GM21529 (cell line): ENCODE results near the gene TBL3.
"Not testable (repeated sequence)": the region's sequence is repeated elsewhere in the genome, so short reads cannot be mapped to it uniquely, and the experiment has no call there.

Experiments
- ATAC-seq: cut with Tn5 transposase; IDR thresholded peaks from one replicate; pipeline ENCODE4 v1.9.1; 2021; ENCODE audit not compliant: unreplicated experiment

The TBL3 gene

DNA sequence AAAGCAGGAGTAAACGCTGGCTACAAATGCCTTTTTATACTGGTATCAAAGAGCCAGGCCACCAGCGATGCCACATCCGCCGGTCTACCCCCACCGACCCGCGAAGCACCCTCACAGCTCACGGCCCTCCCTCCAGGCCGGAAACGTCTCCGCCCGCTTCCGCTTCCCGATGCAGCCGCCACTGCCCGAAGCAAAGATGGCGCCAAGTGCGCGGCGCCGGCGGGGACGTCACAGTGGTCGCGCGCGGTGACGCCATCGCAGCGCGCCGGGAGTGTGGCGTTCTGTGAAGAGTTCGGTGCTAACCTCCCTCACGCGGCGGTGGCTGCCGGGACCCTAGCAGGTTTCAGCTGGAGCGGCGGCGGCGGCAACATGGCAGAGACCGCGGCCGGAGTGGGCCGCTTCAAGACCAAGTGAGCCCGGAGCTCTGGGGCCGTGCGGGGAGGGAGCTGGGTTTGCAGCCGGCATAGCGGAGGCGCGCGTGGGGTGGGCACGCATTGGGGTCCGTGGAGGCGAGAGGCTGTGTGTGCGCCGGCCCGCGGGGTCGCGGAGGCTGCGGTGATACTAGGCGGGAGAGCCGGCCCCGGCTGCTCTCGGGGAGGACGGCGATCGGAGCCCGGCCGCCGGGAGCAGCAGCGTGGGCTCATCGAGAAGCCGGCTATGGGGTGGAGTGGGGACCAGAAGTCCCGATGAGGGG is at the start of gene TBL3:
TSS of gene TBL3 (plus strand) at position 258 of the 694 bp plus-strand sequence. CDS start at position 370, 112 bp downstream.
- ATAC-seq, result peak; percentile 76

DNA sequence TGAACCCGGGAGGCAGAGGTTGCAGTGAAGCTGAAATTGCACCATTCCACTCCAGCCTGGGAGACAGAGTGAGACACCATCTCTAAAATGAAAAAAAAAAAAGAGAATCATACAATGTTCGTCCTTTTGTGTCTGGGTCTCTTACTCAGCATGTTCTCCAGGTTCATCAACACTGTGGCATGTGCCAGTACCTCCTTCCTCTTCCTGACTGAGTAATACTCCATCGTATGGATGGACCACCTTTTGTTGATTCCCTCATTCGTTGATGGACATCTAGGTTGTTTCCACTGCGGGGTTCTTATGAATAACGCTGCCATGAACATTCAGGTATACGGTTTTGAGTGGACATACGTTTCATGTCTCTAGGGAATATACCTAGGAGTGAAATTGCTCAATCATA is 49.5 kb upstream of the TBL3 start:
- ATAC-seq, result no peak

DNA sequence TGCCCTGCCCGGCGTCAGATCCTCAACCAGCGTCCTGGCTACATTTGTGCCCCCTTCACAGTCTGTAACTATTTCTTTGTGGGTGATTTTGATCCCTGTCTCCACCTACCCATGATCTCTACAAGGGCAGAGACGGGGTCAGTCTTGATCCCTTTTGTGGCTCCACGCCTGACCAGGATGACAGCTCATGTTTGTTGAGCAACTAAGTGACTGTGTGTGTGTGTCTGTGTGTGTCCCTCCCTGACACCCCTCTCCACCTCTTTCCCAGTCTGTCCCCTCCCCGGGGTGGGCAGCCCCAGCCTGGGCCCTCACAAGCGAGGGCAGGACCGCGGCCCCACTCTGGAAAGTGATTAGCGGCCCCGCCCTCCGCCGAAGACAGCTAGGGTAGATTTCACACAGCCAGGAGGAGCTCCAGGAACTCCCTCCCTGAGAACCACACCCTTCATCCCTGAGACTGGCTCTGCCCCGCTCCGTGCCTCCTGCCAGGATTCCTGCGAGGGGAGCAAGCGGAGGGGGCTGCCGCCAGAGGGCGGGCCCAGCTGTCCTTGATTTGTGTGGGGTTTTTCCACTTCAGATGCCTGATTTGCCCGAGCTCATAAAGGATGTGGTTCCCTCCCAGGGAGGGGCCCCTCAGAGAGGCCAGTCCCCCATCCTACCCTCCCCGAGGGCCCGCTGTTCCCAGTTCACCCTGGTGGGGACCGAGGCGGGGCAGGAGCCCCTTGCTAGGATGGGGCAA is 48.4 kb upstream of the TBL3 start:
- ATAC-seq, result no peak

DNA sequence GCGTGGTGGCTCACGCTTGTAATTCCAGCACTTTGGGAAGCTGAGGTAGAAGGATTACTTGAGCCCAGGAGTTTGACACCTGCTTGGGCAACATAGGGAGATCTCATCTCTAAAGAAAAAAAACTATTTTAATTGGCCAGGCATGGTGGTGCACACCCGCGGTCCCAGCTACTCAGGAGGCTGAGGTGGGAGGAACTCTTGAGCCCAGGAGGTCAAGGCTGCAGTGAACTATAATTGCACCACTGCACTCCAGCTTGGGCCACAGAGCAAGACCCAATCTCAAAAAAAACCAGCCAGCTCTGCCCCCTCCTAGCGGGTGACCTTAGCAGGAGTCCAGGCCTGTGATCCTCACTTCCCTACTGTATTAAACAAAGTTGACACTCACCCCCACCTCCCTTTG is 47.8 kb upstream of the TBL3 start:
- ATAC-seq, result no peak

DNA sequence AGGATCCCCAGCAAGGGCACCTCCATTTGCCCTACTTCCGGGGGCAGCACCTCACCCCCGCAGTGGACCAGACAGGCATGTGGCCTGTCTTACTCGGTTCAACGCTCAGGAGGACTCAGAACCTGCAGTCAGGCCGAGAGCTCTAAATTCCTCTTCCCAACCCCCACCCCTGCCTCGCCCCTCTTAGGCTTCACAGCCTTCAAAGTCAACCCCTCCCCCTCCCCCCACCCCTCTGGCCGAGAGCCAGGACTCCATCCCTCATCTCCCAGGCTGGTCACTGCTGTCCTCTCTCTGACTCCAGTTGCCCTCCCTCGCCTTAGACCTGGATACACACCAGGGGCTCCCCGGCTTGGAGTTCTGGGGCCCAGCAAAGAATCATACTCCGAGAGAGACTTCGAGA is 45.6 kb upstream of the TBL3 start:
- no peak for ATAC-seq

DNA sequence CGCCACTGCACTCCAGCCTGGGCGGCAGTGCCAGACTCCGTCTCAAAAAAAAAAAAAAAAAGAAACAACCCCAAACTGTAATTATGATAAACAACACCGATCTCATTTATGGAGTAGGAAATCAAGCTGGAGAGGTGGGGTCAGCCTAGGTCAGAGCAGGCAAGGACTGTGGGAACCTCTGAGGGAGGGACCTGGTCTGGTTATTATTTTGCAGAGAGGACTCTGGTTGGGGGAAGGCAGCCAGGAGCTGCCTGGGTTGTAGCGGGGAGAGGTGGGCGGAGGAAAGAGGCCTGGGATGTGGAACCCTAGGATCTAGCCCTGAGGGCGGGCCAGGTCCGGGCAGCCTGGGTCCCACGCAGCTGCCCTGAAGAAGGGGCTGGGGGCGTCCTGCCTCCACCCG is 42.7 kb upstream of the TBL3 start:
- ATAC-seq, result peak; percentile 15

DNA sequence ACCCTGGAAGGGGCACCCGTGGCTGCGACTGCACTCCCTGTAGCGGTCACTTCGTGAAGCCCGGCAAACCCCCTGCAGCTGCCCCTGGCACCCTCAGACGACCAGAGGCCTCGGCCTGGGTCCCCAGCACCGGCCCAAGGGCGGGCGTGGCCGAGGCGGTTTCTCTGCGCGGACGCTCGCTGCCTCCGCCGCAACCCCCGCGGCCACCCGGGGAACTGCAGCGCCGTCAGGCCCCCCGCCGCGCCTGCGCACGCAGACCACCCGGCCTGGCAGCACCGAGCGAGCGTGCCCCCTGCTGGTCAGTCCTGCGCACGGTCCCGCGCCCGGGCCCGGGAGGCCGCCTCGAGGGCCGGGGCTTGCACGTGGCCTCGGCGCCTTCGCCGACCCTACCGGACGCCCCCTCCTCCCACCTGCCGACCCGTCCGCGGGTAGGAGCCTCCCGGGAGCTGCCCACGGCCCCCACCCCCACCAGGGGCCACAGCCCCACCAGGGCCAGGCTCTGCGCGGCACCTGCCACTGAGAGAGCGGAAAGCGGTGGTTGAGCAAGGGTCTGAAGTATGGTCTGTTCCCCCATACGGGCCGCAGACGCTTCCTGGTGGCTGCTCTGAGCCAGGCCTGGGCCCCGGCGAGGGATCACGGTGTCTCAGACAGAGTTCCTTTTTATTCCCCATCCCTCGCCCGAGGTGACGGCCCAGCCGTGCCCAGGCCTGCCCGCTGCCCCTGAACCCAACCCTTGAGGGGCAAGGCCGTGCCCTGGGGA is 42.1 kb upstream of the TBL3 start:
- ATAC-seq, result peak; percentile 77

DNA sequence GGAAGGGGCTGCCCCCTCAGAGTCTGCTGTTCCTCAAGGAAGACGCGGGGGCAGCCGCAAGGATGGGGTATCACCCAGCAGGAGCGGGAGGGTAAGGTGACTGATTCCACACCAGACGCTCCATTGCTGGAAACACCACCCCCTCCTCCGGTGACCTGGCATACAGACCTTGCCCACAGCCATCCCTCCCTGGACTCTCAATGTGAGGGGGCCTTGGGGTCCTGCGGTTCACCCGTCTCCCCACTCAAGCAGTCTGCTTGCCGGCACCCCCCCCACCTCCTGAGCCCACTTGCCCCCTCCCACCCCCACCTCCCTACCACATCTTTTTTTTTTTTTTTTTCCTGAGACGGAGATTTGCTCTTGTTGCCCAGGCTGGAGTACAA is 41.5 kb upstream of the TBL3 start:
- no peak for ATAC-seq

DNA sequence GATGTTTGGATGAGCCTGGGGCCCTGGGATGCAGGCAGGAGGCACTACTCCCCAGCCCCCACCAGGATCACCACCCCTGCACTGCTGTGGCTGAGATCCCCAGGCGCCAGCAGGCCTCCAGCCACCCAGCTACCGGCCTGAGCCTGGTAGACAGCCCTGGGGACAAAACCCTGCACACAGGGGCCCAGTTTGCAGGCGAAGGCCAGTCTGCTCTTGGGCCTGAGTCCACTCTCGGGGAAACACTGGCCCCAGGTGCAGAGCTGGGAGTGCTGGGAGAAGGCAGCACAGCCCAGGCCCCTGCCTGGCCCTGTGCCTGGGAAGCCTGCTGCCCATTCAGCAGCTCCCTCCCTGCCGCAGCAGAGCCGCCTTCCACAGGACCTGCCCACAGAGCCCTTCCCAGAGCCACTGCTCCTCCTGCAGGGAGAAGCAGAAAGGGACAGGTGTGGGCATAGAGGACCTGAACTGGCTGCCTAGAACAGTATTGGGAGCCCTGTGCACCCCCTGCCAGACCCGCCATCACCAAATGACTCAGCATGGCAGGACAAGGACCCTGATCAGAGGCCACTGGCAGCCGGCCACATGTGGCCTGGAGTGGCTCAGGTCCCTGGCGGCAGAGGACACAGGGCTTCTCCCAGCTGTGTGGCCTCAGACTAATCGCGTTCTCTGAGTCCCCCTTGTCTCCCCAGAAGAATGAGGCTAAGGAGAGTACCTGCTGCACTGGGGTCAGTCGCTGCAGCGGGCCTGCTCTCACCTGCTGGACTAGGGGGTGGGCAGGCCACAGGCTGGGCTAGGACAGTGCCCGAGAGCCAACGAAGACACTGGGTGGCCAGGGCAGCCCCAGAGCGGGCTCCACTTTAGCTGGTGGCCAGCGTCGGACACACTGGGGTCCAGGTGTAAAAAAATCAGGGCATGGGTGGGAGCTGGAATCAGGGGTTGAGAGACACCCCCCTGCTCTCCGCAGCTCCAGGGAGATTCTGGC is 39.5 kb upstream of the TBL3 start:
- ATAC-seq, result no peak

DNA sequence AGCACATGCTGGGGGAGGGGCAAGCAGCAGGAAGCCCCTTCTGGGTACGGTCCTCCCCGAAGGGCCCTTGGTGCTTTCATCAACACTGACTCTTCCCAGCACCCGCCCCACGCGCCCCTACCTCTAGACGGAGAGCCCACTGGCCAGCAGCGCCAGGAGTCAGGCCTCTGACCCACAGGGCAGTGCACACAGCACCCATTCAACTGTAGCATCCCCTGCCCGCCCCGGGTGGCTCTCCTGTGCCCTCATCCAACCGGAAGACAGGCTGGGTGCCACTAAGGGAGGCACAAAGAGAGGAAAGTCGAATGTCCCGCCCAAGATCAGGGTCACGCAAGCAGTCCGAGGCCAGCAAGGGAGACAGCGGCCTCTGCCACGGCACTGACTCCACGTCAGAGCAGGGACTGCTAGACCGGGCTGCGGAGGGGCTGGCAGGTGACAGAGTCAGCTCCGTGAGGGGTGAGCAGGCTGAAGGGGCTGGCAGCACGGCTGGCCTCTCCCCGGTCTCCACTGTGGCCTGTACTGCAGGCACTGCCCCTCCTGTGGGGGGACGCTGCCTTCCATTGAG is 38.7 kb upstream of the TBL3 start:
- no peak for ATAC-seq

DNA sequence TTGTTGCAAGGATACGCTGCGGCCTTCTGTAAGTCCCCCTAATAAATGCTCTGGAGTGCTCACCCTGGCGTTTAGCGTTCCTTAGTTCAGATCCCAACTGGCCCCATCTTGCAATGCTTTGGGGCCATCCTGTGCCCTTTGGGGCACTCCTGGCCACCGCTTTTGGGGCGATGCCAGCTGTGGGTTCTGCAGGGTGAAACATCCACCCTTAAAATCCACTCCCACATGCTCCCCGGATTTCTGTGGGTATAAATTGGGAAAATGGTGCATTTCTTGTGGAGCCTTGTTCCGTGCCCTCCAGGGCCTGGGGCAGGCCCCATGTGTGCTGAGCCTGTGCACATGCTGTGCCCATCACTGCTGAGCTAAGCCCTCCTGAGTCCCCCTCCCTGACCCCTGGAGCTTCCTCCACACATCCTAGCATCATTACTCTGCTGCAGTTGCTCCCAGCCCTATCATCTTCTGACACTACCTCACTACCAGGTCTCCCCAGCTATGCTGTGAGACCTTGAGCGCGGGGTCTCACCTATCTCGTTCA is 34.8 kb upstream of the TBL3 start:
- ATAC-seq, result no peak

DNA sequence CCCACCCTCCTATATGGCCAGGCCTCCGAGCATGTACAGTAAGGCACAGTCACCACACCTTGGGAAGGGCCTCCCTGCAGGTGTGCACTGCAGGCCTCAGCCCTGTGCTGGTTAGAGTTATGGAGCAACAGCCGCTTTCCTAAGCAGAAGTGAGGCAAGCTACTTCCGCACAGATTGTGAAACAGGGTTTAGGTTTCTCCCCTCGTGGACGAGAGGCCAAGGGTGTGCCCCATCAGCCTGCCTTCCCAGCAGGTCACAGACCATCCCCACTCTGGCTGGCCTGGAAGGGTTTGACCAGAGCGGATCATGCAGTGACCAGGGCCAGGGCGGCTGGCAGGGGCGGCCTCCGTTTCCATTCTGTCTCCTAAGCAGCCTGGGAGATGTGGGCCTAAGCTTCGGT is 33.5 kb upstream of the TBL3 start:
- no peak for ATAC-seq

DNA sequence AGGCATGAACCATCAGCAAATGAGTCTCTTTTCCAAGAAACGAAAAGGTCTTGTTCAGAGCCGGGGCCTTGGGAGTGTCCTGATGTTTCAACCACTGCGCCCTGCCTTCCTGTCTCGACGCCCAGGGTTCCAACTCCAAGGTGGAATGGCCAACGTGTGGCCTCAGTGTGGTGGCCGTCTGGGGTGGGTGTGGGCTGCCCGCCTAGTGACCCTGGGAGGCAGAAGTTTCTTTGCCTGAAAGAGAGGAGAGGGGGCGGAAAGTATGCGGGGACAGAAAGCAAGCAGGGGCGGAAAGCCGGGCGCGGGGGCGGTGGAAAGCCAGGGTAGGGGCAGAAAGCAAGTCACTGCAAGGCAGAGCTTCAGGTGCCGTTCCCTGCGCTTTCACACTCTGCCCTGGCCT is 32.9 kb upstream of the TBL3 start:
- ATAC-seq, result no peak

DNA sequence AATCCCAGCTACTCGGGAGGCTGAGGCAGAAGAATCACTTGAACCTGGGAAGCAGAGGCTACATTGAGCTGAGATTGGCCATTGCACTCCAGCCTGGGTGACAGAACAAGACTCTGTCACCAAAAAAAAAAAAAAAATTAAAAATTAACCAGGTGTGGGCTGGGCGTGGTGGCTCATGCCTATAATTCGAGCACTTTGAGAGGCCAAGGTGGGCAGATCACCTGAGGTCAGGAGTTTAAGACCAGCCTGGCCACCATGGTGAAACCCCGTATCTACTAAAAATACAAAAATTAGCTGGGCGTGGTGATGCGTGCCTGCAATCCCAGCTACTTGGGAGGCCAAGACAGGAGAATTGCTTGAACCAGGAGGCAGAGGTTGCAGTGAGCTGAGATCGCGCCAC is 32.0 kb upstream of the TBL3 start:
- not testable (repeated sequence) for ATAC-seq

DNA sequence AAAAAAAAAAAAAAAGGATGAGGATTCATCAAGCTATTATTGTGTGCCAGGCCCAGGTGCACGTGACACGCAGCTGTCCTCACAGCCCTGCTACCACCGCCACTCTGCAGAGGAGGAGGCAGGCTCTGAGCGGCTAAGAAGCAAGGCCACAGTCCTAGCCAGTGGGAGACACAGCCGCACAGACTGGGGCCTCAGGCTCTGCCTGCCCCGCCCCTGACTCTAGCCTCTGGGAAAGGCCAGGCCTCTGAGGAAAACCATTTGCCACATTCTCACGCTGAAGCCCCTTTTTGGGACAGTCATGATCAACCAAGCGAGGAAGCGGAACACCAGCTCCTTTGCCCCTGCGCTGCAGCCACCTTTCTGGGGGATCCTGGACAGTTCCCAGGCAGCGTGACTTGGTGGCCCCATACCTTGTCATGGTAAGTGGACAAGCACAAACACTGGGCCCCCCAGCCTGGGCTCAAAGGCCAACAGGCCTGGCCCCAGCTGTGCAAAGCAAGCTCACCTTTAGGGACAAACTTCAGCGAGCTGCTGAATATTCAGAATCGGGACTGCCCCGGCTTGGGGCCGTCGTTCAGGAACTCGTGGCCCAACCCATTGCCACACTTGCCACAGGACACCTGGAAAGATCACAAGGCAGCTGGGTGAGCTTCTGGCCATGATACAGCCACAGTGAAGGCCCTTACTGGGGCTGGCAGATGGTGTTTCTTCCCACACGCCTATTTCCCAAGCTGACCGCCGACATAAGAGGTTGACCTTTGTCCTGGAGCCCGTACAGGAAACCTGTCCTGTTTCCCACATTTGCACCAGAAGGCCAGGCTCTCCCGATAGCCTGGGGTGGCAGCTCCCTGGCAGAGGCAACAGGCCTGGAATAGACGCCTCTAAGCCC is 31.3 kb upstream of the TBL3 start:
- no peak for ATAC-seq

DNA sequence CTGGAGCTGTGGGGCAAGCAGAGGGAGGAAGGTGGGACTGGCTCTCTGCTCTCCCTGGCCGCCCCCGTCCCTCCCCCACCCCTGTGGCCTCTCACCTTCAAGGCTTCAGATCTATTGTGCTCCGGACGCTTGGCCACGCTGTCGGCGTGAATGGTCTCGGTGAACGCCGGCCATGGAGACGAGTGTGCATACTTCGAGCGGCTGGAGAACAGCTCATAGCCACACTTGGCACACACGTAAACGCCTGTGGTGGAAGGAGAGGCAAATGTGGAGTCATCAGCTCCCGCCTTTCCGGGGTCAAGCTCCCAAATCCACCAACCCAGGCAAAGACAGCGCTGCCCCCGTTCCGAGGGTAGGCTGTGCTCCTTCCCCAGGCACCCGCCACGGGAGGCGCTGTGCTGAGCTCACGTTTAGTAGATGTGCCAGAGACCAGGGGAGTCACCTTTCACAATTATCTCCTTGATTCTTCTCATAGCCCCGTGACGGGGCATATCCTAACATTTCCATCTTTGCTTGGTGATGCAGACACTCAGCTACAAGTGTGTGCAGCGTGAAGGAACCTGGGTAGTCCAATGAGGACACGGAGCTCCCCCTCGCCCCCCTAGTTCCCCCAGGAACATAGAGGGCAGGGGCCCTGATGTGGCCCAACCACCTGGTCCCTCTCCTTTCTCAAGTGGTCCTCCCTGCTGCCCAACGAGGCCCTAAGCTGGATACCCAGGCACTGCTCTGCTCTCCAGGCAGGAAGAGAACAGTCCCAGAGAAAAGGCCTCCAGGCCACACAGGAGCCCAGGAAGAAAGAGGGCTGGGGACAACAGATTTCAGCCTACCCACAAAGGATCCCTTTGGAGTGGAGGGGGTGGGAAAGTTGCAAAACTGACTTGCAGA is 30.4 kb upstream of the TBL3 start:
- no peak for ATAC-seq

DNA sequence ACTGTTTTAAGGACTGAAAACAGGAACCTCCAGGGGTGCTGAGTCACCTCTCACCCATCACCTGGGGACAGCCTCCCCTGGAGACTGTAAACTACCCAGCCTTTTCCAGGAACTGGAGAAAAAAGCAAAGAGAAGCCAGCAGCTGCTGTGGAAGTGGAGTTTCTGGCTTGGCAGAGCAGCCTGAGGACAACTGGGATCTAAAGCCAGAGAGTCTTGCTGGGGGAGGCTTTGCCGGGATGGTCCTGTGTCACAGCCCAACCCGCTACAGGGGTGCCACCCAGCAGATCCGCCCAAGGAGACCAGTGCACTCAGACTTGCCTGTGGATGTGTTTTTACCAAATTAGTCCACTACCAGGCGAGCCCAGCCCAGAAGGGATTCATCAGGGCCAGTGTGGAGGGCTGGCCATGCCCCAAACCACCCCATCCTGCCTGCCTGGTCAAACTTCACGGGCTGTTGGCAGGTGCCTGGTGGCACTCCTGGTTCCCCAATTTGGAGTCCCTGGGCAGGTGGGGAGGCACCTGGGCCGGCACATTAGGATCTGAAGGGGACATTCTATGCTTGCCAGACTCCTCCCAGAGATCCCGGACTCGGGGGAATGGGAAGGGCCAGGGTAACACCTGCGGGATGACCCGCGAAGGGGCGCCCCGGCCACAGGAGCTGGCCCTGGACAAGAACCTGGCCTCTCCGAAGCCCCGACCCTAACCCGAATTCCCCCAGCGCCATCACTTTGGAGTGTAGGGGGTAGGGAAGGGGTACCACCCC is 29.6 kb upstream of the TBL3 start:
- ATAC-seq, result no peak
